8988T (cell line): ENCODE measurements around the gene KBTBD12.
"Not testable (repeated sequence)": the region's sequence is repeated elsewhere in the genome, so short reads cannot be mapped to it uniquely, and the experiment has no call there.

Experiments
- DNase-seq: peaks from one replicate; pipeline ENCODE4 v3.0.0; 2011

KBTBD12 gene, protein sequence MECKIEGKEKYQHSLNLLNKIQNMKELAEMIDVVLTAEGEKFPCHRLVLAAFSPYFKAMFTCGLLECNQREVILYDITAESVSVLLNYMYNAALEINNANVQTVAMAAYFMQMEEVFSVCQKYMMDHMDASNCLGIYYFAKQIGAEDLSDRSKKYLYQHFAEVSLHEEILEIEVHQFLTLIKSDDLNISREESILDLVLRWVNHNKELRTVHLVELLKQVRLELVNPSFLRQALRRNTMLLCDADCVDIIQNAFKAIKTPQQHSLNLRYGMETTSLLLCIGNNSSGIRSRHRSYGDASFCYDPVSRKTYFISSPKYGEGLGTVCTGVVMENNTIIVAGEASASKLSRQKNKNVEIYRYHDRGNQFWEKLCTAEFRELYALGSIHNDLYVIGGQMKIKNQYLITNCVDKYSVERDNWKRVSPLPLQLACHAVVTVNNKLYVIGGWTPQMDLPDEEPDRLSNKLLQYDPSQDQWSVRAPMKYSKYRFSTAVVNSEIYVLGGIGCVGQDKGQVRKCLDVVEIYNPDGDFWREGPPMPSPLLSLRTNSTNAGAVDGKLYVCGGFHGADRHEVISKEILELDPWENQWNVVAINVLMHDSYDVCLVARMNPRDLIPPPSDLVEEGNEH

DNA sequence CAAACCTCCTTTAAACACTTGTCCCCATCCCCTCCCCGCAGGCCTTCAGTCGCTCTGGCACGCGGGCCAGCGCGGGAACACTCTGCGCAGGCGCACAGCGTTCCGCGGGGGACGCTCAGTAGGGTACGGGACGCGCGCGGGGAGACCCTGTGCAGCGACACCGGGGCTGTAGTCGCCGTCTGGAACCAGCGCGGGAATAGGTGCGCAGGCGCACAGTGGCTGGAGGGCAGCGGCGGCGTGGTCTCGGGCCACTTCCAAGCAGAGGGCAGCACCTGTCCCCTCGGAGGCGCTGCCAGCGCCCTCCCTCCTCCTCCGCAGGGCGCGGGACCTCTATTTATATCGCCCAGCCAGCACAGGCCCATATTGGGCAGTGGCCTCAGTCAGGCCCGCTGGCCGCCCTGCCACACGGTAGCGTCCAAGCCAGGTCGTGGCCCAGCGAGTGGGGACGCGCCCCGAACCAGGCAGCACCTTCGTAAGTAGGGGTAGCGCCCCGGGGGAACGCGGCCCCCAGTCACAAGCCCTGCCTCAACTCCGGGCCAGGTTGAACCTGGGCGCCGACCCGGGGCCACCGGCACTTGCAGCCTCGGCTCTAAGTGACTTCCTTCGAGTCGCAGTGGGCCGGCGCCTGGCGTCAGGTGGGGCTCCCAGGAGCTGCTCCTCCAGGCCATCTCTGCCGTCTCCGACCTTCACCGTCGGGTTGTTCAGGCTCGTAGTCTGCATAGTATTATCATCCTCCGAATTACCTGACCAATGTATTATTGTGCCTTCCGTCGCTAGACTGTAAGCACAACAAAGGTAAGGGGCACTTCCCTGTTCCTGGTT, at the start of gene KBTBD12:
TSS of gene KBTBD12 (plus strand) at position 118 of the 822 bp plus-strand sequence. CDS start 7,830 bp downstream, outside the sequence.
- no peak for DNase-seq

DNA sequence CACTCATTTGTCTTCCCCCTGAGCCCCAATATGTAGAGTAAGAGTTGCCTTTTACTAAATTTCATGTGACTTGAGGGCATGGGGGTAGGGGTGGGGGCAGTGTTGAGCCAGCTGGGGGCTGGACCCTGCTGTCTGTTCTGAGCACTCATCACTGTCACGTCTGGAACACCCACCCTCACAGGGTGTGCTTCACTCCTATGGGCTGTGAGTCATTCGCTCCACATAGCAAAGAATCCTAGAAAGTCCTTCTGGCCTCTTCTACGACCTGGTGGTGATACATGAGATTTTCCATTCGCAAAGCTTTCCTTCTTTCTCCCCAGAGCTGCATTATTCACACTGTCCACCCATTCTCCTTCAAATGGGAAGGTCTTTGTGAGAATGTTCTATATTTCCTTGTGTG, 49.1 kb upstream of the KBTBD12 start:
- no peak for DNase-seq

DNA sequence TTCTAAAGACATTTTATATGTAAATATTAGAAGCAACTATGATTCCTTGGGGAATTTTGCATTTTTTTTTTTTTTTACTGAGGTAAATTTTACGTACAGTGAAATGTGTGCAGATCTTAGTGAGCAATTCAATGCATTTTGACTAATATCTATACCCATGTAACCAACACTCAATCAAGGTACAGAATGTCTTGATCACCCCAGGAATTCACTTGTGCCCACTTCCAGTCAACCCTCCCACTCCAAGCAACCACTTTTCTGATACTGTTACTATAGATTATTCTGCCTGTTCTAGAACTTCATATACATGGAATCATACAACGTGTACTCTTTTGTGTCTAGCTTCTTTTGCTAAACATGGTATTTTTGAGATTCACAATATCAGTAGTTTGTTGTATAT, 47.6 kb upstream of the KBTBD12 start:
- DNase-seq: no peak

DNA sequence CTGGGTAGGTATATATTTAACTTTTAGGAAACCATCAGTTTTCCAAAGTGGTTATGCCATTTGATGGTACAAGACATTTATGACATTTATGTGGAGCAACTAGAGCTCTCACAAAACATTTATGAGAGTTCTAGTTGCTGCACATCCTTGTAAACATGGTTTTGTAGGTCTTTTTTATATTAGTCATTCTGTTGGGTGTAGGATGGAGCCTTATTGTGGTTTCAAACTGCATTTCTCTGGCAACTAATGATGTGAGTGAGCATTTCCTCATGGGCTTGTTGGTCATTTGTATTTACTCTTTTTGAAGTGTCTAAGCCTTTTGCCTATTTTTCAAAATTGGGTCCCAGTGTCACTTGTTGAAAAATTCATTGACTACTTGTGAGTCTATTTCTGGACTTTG, 47.0 kb upstream of the KBTBD12 start:
- DNase-seq: no peak

DNA sequence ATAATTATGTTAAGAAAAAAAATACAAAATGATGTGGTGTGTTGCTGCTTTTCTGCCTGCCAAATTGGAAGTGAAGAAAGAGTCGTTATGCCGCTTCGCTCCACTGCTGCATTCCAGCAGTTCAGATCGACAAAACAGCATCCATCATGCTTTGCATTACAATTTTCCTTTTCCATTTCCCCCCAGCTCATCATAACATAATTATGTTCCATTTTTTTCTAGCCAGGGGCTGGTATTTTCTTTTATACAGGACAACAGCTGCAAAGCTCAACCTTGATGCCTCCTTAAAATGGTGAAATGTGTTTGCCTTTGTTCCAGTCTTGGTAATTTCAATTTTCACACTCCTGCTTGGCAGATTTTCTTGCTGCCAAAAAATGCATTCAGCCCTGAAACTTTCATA, 44.9 kb upstream of the KBTBD12 start:
- no peak for DNase-seq

DNA sequence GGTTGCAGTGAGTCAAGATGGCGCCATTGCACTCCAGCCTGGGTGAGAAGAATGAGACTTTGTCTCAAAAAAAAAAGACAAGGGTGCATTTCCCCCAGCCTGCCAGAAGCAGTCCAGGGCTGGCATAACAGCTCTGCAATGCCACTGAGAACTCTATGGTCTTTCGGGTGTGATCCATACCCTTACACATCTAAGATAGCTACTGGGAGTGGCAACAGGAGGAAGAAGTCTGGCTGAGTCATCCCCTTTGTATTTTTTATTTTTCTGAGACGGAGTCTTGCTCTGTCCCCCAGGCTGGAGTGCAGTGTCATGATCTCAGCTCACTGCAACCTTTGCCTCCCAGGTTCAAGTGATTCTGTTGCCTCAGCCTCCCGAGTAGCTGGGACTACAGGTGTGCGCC, 40.9 kb upstream of the KBTBD12 start:
- DNase-seq: not testable (repeated sequence)

DNA sequence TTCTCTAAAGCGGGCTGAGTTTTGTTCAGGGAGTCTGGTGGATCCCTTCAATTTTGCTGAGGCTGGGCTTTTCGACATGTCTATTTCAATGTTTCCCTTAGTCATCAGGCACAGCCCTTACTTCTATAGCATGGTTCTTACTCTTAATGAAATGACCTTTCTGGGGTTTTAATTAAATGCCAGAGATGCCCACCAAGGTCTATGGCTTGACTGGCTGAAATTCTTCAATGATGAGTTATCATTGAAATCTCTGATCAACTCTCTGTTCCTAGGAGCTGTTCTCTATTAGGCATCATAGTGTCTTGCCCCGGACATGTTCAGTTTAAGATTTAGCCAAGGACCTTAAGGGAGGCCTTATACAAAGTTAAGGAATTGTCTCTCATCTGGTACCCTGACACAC, 33.4 kb upstream of the KBTBD12 start:
- DNase-seq: no peak

DNA sequence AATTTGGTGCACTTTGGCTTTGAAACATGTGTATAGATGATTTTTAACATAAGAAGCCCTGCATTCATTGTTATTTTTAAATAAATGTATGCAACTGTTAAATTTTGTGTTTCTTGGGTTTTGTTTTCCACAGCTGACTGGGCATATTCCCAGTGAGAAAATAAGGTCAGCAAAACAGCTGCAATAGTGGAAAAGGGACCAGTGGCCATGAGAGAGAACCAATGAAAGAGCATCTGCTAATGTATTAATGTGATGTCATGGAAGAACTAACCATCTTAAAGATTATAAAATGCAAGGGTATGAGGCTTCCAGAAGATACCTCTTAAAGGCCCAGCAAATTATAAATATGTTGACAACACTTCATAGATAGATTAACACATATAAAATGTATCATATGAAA, 31.0 kb upstream of the KBTBD12 start:
- no peak for DNase-seq

DNA sequence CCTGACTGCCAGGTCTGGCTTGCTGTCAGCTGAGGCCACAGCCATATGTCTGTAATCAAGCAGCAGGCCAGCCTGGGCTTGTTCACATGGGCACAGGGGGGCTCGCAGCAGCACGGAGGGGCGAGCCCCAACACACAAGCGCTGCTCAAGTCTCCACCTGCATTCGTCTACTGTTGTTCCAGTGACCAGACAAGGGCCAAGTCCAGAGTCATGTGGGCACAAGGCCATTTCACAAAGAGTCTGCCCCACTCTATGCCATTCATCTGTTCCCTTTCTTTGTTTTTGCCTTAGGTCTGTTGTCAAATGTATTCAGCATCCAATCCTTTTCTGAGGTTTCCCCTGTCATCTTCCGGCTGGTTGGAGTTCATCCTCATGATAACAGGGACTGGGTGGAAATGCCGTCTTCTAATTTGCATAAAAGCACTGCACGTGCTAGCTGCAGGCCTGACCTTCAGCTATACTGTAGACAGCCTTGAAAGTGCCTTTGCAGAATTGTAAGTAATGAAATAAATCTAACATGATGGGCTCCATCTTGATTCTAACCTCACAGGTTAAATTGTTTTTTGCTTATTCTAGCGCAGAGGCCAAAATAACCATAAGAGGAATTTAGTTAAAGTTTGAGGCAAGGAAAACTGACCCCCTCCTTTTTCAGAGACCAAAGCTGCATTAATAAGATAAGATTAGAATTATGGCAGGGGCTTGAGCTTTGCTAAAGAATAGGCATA, 28.6 kb upstream of the KBTBD12 start:
- DNase-seq: no peak

DNA sequence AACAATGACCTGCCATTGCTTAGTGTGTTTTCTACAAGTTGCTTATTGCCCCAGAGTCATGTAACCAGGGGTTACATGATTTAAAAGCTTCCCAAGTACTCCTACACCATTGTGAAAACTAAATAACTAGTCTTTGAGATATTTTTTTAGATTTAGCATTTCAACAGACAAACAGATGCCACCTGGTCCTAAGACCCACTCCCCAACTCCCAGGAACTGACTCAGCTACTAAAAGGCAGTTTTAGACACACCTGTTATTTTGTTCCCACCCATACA, 28.1 kb upstream of the KBTBD12 start:
- no peak for DNase-seq

DNA sequence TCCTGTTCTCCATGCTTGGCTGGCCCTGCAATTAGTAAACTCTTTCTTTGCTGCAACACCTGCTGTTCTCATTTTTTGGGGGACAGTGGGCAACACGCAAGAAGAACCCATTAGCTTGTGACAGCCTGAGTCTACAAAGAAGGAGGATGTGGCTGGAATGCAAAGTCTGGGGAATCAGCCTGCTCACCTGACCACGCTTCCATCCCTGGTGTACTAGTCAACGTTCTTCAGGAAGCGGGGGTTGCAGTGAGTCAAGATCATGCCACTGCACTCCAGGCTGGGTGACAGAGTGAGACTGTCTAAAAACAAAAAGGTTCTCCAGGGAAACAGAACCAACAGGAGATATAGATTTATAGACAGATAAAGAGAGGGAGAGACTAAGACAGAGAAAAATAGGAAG, 27.7 kb upstream of the KBTBD12 start:
- no peak for DNase-seq

DNA sequence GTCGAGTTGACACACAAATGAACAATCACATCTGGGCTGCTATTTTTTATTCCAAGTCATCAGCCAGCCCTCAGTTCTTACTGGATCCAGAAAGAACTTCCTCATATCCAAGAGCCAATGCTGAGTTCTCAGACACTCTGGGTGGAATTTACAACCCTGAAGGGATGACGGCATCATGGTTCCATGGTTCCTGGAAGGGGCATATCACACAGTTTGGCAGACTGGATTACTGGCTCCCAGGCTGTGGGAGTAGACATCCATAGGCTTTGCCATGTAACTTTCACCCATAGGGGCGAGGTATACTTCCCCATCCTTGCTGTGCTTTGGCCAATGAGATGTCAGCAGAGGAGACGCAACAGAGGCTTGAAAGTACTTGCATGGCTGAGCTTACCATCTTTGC, 26.9 kb upstream of the KBTBD12 start:
- DNase-seq: no peak

DNA sequence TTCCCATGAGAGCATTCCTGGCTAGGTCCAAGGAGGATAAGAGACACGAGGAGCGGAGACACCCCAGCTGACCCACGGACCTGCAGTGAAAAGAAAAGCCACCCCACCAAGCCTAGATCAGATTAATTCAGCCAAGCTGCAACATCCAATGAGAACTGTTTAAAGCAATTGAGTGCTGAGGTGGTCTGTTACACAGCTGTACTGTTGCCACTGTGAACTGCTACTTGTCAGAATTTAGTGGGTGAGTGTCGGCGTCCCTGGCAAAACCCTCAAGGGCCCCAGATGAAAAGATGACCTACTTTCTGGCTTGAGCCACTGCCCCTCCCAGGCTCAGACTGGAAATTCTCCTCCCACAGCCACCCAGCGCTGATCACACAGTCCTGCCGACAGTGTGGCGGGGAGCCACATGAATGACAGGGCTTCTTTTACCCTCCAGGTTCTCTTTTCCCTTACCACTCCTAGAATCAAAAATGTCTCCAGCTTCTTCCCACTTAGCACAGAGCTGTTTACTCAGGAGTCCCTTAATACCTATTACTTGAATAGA, 26.4 kb upstream of the KBTBD12 start:
- DNase-seq: no peak

DNA sequence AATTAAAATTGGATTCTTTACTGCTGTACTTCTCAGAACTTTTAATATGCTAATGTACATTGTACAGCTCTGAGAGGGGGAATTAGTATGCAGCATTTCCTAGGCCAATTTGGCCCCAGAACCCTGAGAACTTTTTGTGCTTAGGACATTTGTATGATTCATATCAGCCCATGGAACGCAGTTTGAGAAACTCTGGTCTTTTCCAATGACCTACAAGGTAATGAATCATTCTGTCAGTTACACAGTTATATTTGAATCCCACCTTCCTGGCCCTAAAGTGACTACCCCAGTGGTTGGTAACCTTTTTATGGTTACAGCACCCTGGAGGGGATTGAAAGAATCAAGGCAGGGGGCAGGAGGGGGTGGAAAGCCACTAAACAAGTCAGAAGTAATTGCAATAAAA, 25.6 kb upstream of the KBTBD12 start:
- DNase-seq: no peak

DNA sequence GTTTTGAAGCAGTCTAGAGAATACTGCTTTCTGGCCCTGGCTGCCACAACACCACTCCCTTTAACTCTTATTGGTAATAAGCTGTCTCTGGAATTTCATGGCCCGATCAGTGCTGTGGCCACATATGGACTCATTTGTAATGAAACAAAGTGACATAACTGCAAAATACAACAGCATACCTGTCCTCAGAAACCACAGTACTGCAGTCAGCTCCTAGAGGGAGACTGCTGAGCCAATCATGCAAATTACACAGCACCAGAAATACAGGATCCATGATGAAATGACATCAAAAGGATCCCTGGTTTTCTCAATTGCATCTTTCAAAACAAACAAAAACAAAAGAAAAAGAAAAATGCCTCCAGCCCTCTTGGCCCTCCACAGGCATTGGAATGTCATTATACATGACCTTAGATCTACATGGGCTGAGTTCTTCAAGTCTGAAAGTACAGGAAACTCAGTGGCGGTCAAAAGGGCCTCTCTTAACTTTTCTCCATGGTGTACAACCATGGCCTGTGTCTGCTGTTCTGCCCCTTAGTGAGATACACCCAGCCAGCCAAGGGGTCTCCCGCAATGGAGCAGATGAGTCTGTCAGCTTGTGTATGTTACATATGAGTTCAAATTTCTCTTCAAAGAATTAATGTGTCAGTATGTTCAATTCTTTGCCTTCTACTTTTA, 24.9 kb upstream of the KBTBD12 start:
- DNase-seq: no peak

DNA sequence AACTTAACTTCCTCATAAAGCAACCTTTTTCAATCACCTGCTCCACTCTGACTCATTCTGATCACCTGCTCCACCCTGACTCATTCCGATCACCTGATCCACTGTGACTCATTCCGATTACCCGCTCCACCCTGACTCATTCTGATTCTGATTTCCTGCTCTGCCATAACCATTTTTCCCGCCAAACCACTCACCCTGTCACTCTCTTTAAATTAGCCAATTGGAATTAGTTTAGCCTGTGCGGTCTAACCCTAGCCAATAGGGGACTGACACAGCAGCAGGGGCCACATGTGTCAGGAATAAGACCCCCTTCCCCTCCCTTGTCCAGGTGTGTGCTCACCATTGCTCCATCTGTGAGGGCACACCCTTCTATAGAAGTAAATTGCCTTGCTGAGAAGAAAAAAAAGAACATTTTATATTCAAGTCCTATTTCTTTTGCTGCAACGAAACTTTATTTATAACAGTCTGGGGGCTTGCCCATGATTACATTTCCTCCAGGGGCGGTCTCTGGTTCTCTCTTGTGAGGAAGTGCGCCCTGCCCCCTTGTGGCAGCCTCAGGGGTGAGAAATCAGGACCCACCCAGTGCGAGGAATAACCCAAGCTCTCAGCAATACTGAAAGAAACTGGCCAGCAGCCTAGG, 24.3 kb upstream of the KBTBD12 start:
- not testable (repeated sequence) for DNase-seq

DNA sequence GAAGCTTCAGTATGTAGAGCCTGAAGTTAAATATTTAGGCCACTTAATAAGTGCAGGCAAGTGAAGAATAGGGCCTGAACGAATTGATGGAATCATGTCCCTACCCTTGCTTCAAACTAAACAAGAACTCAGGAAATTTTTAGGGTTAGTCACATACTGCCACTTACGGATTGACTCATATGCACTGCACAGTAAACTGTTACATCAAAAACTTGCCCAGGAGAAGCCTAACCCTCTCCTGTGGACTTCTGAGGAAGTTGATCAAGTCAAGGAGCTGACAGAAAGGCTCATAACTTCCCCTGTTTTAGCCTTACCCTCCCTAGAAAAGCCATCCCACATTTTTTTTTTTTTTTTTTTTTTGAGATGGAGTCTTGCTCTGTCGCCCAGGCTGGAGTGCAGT, 20.6 kb upstream of the KBTBD12 start:
- no peak for DNase-seq

DNA sequence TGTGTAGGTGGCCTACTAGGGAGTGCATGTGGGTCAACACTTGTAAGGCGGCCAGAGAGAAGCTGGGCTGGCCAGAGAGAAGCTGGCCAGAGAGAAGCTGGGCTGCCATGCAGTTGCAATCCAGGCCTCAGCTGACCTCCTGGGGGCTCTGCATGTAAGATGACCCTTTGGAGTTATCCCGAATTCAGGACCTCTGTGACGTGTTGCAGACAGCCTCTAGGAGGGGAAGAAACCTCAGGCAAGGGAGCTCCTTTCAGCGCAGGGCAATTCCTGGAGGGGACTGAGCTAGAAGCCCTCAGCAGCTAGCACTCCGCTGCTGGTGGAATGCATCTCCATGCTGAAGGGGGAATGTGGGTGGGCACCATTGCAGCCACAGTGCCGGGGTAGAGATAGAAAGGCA, 15.8 kb upstream of the KBTBD12 start:
- DNase-seq: no peak

DNA sequence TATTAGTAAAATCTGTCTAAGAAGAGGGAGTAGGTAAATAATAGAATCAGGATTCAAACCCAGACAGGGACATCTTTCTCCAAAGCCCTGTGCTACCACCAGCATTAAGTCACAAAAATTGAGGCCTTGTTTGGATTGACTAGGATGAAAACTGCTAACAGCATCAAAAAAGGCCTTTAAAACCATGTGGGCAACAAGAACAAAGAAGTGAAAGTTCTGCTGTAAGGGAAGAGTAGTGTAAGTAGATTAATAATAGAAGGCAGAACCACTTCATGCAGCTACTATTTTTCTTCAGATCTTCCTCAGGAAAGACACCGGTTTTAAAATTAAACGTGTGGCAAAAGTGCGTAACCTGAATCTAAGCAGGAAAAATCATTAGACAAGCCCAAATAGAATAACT, 15.3 kb upstream of the KBTBD12 start:
- no peak for DNase-seq

DNA sequence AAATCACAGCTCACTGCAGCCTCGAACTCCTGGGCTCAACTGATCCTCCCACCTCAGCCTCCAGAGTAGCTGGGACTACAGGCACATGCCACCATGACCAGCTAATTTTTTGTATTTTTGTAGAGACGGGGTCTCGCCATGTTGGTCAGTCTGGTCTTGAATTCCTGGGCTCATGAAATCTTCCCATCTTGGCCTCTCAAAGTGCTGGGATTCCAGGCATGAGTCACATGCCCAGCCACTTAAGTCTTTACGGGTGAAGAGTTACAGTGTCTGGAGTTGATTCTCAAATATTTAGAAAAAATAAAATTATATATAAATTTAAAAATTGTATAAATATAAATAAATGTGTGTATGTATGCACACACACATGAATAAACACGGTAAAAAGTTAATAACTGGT, 14.5 kb upstream of the KBTBD12 start:
- no peak for DNase-seq

DNA sequence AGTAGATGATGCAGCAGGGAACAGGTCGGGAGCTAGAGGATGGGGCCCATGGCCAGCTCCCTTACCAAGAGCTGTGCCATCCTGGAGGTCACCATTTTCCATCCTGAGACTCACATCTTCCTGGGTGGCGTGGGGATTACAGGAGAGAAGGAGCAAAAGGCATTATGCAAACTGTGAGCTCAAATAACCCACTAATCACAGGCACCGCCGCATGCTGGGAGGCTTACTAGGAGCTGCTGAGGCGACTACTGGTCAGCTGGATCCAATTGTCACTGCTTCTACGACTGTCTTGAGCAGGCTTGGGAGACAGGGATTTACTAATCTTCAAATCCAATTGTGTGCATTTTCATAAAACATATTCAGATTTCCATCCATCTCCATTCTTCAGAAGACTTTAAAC, 12.5 kb upstream of the KBTBD12 start:
- no peak for DNase-seq
